ENCODE results near the gene USP44. TPM values are rescaled to one million over a fixed set of nuclear protein-coding genes. Genes with fewer than 3 reads are reported as not detected.

USP44 gene
- total RNA-seq, 1 donor from 2014 or later: 2.1 TPM

GRCh38 chr12:95511977-95512376, 39.3 kb downstream of the USP44 start:
- H3K4me3 ChIP-seq (ENCODE audit: low read depth, low read length): no peak overlapping the region
- TF ChIP-seq CTCF (conservative IDR thresholded peaks at IDR 0.05; ENCODE audit: low read depth, low read length): no peak
- no peak for DNase-seq (ENCODE audit: low read depth)

GRCh38 chr12:95509300-95509699, 42.0 kb downstream of the USP44 start:
- TF ChIP-seq CTCF (conservative IDR thresholded peaks at IDR 0.05; ENCODE audit: low read depth, low read length): no peak
- no peak overlapping the region for H3K4me3 ChIP-seq (ENCODE audit: low read depth, low read length)
- no peak for DNase-seq (ENCODE audit: low read depth)

GRCh38 chr12:95506707-95507523, 44.4 kb downstream of the USP44 start:
- TF ChIP-seq CTCF (conservative IDR thresholded peaks at IDR 0.05; ENCODE audit: low read depth, low read length): no peak
- no peak for DNase-seq (ENCODE audit: low read depth)
- H3K4me3 ChIP-seq (ENCODE audit: low read depth, low read length): no peak overlapping the region

GRCh38 chr12:95505039-95505438, 46.2 kb downstream of the USP44 start:
- TF ChIP-seq CTCF (conservative IDR thresholded peaks at IDR 0.05; ENCODE audit: low read depth, low read length): no peak
- DNase-seq (ENCODE audit: low read depth): no peak
- no peak overlapping the region for H3K4me3 ChIP-seq (ENCODE audit: low read depth, low read length)

GRCh38 chr12:95504140-95504539, 47.1 kb downstream of the USP44 start:
- no peak overlapping the region for H3K4me3 ChIP-seq (ENCODE audit: low read depth, low read length)
- DNase-seq (ENCODE audit: low read depth): no peak
- TF ChIP-seq CTCF (conservative IDR thresholded peaks at IDR 0.05; ENCODE audit: low read depth, low read length): no peak

- no peak for DNase-seq (ENCODE audit: low read depth)
- H3K4me3 ChIP-seq (ENCODE audit: low read depth, low read length): no peak overlapping the region
- TF ChIP-seq CTCF (conservative IDR thresholded peaks at IDR 0.05; ENCODE audit: low read depth, low read length): no peak
Measured at GRCh38 chr12:95499772-95500171, 51.5 kb downstream of the USP44 start.

GRCh38 chr12:95498968-95499367, 52.3 kb downstream of the USP44 start:
- no peak overlapping the region for H3K4me3 ChIP-seq (ENCODE audit: low read depth, low read length)
- TF ChIP-seq CTCF (conservative IDR thresholded peaks at IDR 0.05; ENCODE audit: low read depth, low read length): no peak
- no peak for DNase-seq (ENCODE audit: low read depth)
